Stromal cell of bone marrow (primary cell): ENCODE measurements around the gene TES.

Experiments
- DNase-seq: peaks from one replicate; pipeline ENCODE4 v3.0.0-alpha.2; 2012; ENCODE audit warnings: low read depth

TES gene

DNA sequence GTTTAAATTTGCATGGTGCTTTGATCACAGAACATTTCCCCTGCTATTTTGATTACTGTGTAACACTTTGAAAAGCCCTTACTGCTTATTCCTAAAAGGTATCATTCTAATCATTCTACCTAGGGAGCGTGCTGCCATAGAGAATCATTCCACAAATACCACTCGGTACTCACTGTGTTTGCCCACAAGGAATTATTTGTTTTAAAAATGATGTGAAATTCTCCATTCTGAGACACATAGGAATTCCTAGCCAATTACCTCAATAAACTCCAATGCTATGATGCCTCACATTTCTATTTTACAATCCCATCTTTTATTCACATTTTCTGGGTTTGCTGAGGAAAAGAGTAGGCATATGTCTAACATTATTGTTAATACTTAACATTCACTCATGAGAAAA is 16.2 kb upstream of the TES start:
- no peak for DNase-seq

DNA sequence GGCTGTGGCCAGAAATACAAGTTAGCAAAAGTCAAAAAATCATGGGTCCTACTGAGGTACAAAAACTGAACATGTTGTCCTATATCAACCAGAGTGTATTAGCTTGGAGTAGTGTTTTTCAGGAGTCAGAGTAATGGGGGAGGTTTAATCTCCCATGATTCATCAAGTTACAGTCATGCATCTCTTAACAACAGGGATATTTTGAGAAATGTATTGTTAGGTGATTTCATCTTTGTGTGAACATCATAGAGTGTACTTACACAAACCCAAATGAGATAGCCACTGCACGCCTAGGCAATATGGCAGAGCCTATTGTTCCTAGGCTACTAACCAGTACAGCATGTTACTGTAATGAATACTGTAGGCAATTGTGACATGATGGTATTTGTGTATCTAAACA is 14.9 kb upstream of the TES start:
- no peak for DNase-seq

DNA sequence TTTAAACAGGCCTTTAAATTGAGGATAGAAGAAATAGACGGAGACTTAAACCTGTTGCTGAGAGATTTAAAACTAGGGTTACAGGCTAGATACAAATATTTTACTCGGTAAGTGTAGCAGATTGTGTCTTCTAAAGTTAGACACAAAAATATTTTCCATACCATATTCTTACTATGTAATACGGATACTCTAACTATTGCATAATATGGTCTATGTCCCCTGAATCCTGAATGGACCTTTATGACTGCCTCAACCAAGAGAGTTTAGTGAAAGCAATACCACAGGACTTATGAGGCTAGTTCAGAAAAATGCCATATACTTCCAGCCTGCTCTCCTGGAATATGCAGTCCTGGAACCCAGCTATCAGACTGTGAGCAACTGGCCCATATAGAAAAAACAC is 13.4 kb upstream of the TES start:
- DNase-seq = no peak

GRCh38 chr7:116197360-116197759 is 13.0 kb upstream of the TES start:
- no peak for DNase-seq

GRCh38 chr7:116198748-116199410 is 11.5 kb upstream of the TES start:
- no peak for DNase-seq

- no peak for DNase-seq
Observed at GRCh38 chr7:116200963-116201362, 9.4 kb upstream of the TES start.

GRCh38 chr7:116206141-116206540 is 4.2 kb upstream of the TES start:
- DNase-seq = no peak

DNA sequence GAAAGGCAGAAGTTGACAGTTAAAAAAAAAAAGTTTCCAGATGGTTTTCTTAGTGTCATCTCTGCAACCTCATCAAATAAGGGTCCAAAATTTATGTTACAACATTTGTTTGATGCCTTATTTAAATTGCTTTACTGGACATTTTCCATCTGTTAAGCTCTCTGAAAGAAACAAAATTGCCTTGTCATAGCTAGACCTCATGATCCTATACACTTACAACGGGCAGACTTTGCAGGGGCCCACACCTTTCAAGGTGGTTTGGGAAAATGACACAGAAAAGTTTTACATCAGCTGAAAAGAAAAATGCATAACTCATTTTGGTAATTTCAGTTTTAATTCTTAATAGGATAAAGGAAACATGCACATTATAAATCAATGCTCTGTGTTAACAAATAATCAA is 1.4 kb upstream of the TES start:
- no peak for DNase-seq

GRCh38 chr7:116209561-116210070 is 723 bp upstream of the TES start:
- DNase-seq = no peak

- DNase-seq = peak; percentile 77
Observed at GRCh38 chr7:116211006-116211912, 920 bp downstream of the TES start.

DNA sequence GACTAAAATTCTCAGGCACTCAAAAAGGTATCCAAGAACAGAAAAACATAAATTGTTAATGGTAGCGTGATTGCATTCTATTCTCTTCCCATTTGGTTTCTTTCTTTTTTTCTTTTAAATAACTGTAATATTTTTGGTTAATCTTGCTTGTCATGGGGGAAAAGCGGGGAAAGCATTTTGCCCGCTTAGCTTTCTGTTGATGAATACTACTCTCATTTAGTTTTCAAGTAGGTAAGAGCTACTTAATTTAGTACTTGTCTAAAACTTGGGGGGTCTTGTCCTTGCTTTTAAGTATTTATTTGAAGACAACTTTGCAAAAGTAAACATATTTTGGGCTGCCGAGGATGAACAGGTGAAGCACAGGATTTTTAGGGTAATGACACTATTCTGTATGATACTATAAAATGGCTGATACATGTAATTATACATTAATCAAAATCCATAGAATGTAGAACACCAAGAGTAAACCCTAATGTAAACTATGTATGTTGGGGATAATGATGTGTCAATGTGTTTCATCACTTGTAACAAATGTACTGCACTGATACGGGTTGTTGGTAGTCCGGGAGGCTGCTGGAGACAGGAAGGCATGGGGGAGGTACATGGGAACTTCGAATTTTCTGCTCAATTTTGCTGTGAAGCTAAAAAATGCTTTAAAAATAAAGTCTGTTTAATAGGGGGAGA is 1.7 kb downstream of the TES start:
- no peak for DNase-seq

GRCh38 chr7:116212869-116213268 is 2.5 kb downstream of the TES start:
- no peak for DNase-seq

GRCh38 chr7:116213361-116214130 is 3.2 kb downstream of the TES start:
- DNase-seq = no peak

- no peak for DNase-seq
Observed at GRCh38 chr7:116214921-116215320, 4.6 kb downstream of the TES start.

- DNase-seq = no peak
Observed at GRCh38 chr7:116215551-116215950, 5.2 kb downstream of the TES start.

DNA sequence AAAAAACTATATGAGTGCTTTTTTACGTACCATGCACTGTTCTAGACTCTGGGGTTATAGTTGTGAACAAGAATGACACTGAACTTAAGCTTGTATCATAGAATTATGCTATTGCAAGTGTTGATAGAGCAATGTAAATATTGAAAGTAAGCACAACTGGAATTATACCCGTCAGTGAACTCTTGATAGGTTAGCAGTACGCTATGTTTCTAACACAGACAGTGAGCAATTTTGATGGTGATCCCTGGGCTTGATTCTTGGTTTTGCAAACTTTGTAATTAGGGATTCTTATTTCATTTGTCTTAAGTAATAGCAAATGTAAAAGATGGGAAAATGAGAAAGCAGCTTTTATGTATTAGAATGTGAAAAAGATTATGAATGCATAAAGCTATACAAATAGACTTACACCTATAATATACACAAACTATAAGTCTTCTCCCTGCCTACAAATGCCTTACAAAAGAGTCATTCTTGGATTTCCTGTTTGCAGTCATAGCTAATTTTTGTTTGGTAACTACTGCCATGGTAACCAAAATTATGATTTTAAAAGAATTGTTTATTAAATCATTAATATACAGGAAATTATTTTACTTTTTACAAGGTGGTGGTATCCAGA is 6.7 kb downstream of the TES start:
- DNase-seq = no peak

DNA sequence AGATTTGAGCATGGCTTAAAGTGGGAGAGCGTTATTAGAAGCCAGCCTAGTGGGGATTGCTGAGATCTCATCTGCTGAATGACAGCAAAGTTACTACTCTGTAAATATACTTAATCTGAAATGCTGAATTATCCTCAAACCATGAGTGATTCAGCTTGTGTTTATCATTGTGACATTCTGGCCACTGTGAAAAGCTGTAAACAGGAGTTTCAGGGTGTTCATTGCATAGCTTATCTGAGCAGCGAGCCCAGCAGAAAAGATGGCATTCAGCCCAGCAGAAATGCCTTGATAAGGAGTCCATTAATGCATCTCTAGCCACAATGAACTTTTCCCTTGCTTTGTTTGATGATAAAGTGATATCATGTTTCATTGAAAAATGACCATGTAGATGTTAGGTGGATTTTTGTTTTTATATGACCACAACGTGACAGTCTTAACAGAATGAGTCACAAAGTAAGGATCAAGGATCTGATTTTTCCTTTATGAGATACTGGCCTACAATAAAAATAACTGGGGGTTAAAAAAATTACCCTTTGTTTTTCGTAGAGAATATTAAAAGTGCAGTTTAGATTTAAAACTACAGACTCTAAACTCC is 7.8 kb downstream of the TES start:
- DNase-seq = peak; percentile 61

- no peak for DNase-seq
Observed at GRCh38 chr7:116218747-116219146, 8.4 kb downstream of the TES start.

- DNase-seq = no peak
Observed at GRCh38 chr7:116219288-116219687, 8.9 kb downstream of the TES start.

- DNase-seq = no peak
Observed at GRCh38 chr7:116219834-116220233, 9.5 kb downstream of the TES start.

DNA sequence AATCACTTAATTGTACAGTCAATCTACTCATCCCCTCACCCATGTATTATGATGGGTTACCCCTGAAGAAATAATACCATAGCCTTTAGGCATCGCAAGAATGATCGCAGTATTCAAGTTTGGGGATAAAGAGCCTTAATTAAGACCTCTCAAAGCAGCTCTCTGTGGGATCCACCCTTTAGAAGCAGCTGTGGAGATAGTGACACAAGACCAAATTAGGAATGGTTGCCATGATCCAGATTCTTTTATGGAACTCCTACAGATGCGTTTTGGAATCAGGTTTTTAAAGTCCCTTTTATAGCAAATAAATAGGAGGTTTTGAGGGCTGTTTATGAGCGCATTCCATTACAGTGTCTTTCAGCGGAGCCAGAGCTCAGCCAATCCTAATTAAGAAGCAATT is 12.2 kb downstream of the TES start:
- DNase-seq = no peak
